Ascending aorta (tissue), 2 donors: ENCODE data around the gene TMEM132C. TPM values are rescaled to one million over a fixed set of nuclear protein-coding genes. Genes with fewer than 3 reads are reported as not detected.

Experiments
- DNase-seq, 2 donors: peaks; one replicate each; pipeline ENCODE4 v3.0.0-alpha.2; 2019; ENCODE audit warnings: low spot score in 2 of 2
- H3K27ac ChIP-seq, 2 donors: fragments of 200-600 bp; sonication (generic); one replicate each; pipeline ENCODE4 v1.5.1; 2016 to 2017; ENCODE audit warnings: mild to moderate bottlenecking in 1 of 2
- H3K27me3 ChIP-seq: fragments of 200-600 bp; sonication (generic); one replicate; pipeline ENCODE4 v1.5.1; 2017
- H3K36me3 ChIP-seq, 2 donors: fragments of 200-600 bp; sonication (generic); one replicate each; pipeline ENCODE4 v1.5.1; 2016
- H3K4me1 ChIP-seq, 2 donors: fragments of 200-600 bp; sonication (generic); one replicate each; pipeline ENCODE4 v1.5.1; 2016 to 2017; ENCODE audit warnings: mild to moderate bottlenecking in 1 of 2
- H3K4me3 ChIP-seq, 2 donors: fragments of 200-600 bp; sonication (generic); one replicate each; pipeline ENCODE4 v1.5.1; 2016 to 2017; ENCODE audit warnings: mild to moderate bottlenecking in 1 of 2
- H3K9me3 ChIP-seq, 2 donors: fragments of 200-600 bp; sonication (generic); one replicate each; pipeline ENCODE4 v1.5.1; 2016
- CTCF ChIP-seq, 3 experiments: fragments of 200-600 bp in 2 of 3; fragments of 450-650 bp in 1 of 3; sonication (generic) in 2 of 3; IDR thresholded peaks; one replicate each; pipeline ENCODE4 v1.5.1; 2016 to 2019; ENCODE audit warnings: antibody characterized with exemption in 3 of 3, mild to moderate bottlenecking in 1 of 3, moderate library complexity in 1 of 3
- intact Hi-C: fragments of 100-400 bp; cut with DNase I; formaldehyde crosslinking; loops from one replicate; pipeline ENCODE4 v1.15.1; 2023
- total RNA-seq: library from RNA; depleted of rRNA; stranded (reverse); fragments of >200 nt; gene quantifications from one replicate; pipeline ENCODE4 v1.1.0, GENCODE V29; 2016

Gene TMEM132C
- total RNA-seq, 1 donor from 2014 or later = 0.96 TPM

DNA sequence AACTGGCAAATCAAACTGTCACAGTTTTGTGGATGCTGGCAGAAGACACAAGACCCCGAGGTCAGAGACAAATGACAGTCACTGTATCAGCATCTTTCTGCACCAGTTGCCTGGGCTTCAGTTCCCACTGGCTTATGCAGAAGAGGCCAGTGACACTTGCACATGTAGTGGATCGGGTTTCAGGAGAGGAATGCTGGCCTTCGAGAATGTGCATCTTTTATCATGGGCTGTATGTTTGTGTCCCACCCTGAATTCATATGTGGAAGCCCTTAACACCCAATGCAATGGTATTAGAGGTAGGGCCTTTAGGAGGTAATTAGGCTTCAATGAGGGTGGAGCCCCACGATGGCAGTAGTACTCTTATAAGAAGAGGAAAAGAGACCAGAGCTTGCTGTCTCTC is 405.9 kb downstream of the TMEM132C start:
- Histone ChIP-seq H3K4me1 (no peaks in the 10 kb centered on the region), H3K36me3 (no peaks in the 10 kb centered on the region), H3K9me3 (no peaks in the 10 kb centered on the region), H3K4me3 (no peak overlapping the region), H3K27ac (no peak overlapping the region), H3K27me3 (no peaks in the 10 kb centered on the region)
- DNase-seq = no peak
- intact Hi-C loops = no loop called here
- no peak for TF ChIP-seq CTCF (IDR thresholded peaks at IDR 0.05)

- Histone ChIP-seq H3K27me3 (no peaks in the 10 kb centered on the region), H3K9me3 (no peaks in the 10 kb centered on the region), H3K4me1 (no peaks in the 10 kb centered on the region), H3K4me3 (no peak overlapping the region), H3K27ac (no peak overlapping the region), H3K36me3 (no peaks in the 10 kb centered on the region)
- intact Hi-C loops = no loop called here
- no peak for TF ChIP-seq CTCF (IDR thresholded peaks at IDR 0.05)
- DNase-seq = no peak
Observed at GRCh38 chr12:128675576-128675975, 408.6 kb downstream of the TMEM132C start.

GRCh38 chr12:128680555-128680954 is 413.6 kb downstream of the TMEM132C start:
- DNase-seq = no peak
- Histone ChIP-seq H3K9me3 (no peaks in the 10 kb centered on the region), H3K4me3 (no peak overlapping the region), H3K27ac (no peak overlapping the region), H3K4me1 (no peaks in the 10 kb centered on the region), H3K27me3 (no peaks in the 10 kb centered on the region), H3K36me3 (no peaks in the 10 kb centered on the region)
- no peak for TF ChIP-seq CTCF (IDR thresholded peaks at IDR 0.05)
- intact Hi-C loops = no loop called here

GRCh38 chr12:128682548-128683275 is 415.7 kb downstream of the TMEM132C start:
- H3K27me3 ChIP-seq = no peaks in the 10 kb centered on the region
- intact Hi-C loops = no loop called here
- H3K4me1 ChIP-seq = no peaks in the 10 kb centered on the region
- no peaks in the 10 kb centered on the region for H3K9me3 ChIP-seq
- H3K36me3 ChIP-seq = no peaks in the 10 kb centered on the region
- no peak for DNase-seq
- H3K4me3 ChIP-seq = no peak overlapping the region
- H3K27ac ChIP-seq = no peak overlapping the region
- TF ChIP-seq CTCF (IDR thresholded peaks at IDR 0.05) = no peak

- H3K4me1 ChIP-seq = no peaks in the 10 kb centered on the region
- DNase-seq = no peak
- H3K27me3 ChIP-seq = no peaks in the 10 kb centered on the region
- TF ChIP-seq CTCF (IDR thresholded peaks at IDR 0.05) = no peak
- no peaks in the 10 kb centered on the region for H3K36me3 ChIP-seq
- no peak overlapping the region for H3K4me3 ChIP-seq
- intact Hi-C loops = no loop called here
- no peaks in the 10 kb centered on the region for H3K9me3 ChIP-seq
- no peak overlapping the region for H3K27ac ChIP-seq
Observed at GRCh38 chr12:128684352-128684751, 417.4 kb downstream of the TMEM132C start.
